Measurements from ENCODE around the gene SESTD1.

GRCh38 chr2:179260224-179260623 is 4.4 kb downstream of the SESTD1 start:
- TF ChIP-seq, protein P1, sequence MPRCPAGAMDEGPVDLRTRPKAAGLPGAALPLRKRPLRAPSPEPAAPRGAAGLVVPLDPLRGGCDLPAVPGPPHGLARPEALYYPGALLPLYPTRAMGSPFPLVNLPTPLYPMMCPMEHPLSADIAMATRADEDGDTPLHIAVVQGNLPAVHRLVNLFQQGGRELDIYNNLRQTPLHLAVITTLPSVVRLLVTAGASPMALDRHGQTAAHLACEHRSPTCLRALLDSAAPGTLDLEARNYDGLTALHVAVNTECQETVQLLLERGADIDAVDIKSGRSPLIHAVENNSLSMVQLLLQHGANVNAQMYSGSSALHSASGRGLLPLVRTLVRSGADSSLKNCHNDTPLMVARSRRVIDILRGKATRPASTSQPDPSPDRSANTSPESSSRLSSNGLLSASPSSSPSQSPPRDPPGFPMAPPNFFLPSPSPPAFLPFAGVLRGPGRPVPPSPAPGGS (IDR thresholded peaks at IDR 0.05), result no peak
- TF ChIP-seq POLR2AphosphoS2 (conservative IDR thresholded peaks at IDR 0.05; ENCODE audit: low read length) (no peak), CEBPB (IDR thresholded peaks at IDR 0.05) (no peak)
